ENCODE results near the gene NUCKS1. TPM values are rescaled to one million over a fixed set of nuclear protein-coding genes. Genes with fewer than 3 reads are reported as not detected.

NUCKS1 gene
- total and polyA plus RNA-seq, 2 of the 13 experiments (the other 11 are each of a cell fraction or from before 2014, with no cell fraction given), result 35.5 to 117 TPM

GRCh38 chr1:205750138-205751035, at the start of gene NUCKS1 (continued):
- peak; percentile 24; the same call in 1 of the 2 replicates for TF ChIP-seq HNF4A (CRISPR knock-in tag; IDR thresholded peaks at IDR 0.05)
- 0 out of 2 replicates have a peak, but pooled peaks have one; percentile 62 for TF ChIP-seq ZSCAN9 (CRISPR knock-in tag; IDR thresholded peaks at IDR 0.05; ENCODE audit: borderline replicate concordance)
- 0 out of 2 replicates have a peak, but pooled peaks have one; percentile 77 for TF ChIP-seq ZNF878 (CRISPR knock-in tag; IDR thresholded peaks at IDR 0.05)
- no peak for TF ChIP-seq REXO4 (CRISPR knock-in tag; IDR thresholded peaks at IDR 0.05; ENCODE audit: borderline replicate concordance)
- peak; percentile 69 for TF ChIP-seq KDM2A (CRISPR knock-in tag; IDR thresholded peaks at IDR 0.05; ENCODE audit: borderline replicate concordance, low read depth)
- TF ChIP-seq PHF8 (CRISPR knock-in tag; IDR thresholded peaks at IDR 0.05), result peak; percentile 46
- peak; percentile 98 for TF ChIP-seq HOXA3 (CRISPR knock-in tag; IDR thresholded peaks at IDR 0.05)
- 0 out of 2 replicates have a peak, but pooled peaks have one; percentile 10 for TF ChIP-seq MYC (CRISPR knock-in tag; IDR thresholded peaks at IDR 0.05; ENCODE audit: borderline replicate concordance)
- peak; percentile 100 for TF ChIP-seq ZFAT (CRISPR knock-in tag; conservative IDR thresholded peaks at IDR 0.05)
- TF ChIP-seq ZNF430 (CRISPR knock-in tag; IDR thresholded peaks at IDR 0.05), result 0 out of 2 replicates have a peak, but pooled peaks have one; percentile 44
- peak; percentile 50; the same call in 1 of the 2 replicates for TF ChIP-seq GMEB2 (CRISPR knock-in tag; IDR thresholded peaks at IDR 0.05; ENCODE audit: low read depth)
- 0 out of 2 replicates have a peak, but pooled peaks have one; percentile 30 for TF ChIP-seq ZNF232 (CRISPR knock-in tag; IDR thresholded peaks at IDR 0.05; ENCODE audit: borderline replicate concordance)
- peak; percentile 32; the same call in 1 of the 2 replicates for TF ChIP-seq MED1 (CRISPR knock-in tag; IDR thresholded peaks at IDR 0.05)
- no peak for TF ChIP-seq ZNF552 (CRISPR knock-in tag; IDR thresholded peaks at IDR 0.05; ENCODE audit: borderline replicate concordance)
- peak; percentile 73 for TF ChIP-seq ISL2 (CRISPR knock-in tag; IDR thresholded peaks at IDR 0.05)
- TF ChIP-seq TEAD3 (CRISPR knock-in tag; optimal IDR thresholded peaks at IDR 0.05; ENCODE audit: borderline replicate concordance), result peak; percentile 58
- TF ChIP-seq ZBTB40 (IDR thresholded peaks at IDR 0.05), result no peak
- TF ChIP-seq ZBTB40 (CRISPR knock-in tag; IDR thresholded peaks at IDR 0.05), result peak; percentile 46; the same call in 1 of the 2 replicates
- TF ChIP-seq HMG20B (CRISPR knock-in tag; conservative IDR thresholded peaks at IDR 0.05), result 0 out of 2 replicates have a peak, but pooled peaks have one; percentile 47
- peak; percentile 55 for TF ChIP-seq GATAD2A (CRISPR knock-in tag; IDR thresholded peaks at IDR 0.05)

Measured in HepG2 (cell line).